Measurements from ENCODE around the gene BRD8.
"Not testable (repeated sequence)": the region's sequence is repeated elsewhere in the genome, so short reads cannot be mapped to it uniquely, and the experiment has no call there.

Gene BRD8

GRCh38 chr5:138159666-138160065 is 18.8 kb downstream of the BRD8 start:
- DNase-seq (ENCODE audit: low read depth in 2 of 2) = no peak

- DNase-seq (ENCODE audit: low read depth in 2 of 2) = no peak
These were observed 20.8 kb downstream of the BRD8 start for GRCh38 chr5:138157626-138158025.

GRCh38 chr5:138155977-138156376 is 22.5 kb downstream of the BRD8 start:
- not testable (repeated sequence) for DNase-seq (ENCODE audit: low read depth in 2 of 2)

GRCh38 chr5:138149530-138149929 is 28.9 kb downstream of the BRD8 start:
- no peak for DNase-seq (ENCODE audit: low read depth in 2 of 2)

- no peak for DNase-seq (ENCODE audit: low read depth in 2 of 2)
These were observed 29.6 kb downstream of the BRD8 start for GRCh38 chr5:138148811-138149210.

- not testable (repeated sequence) for DNase-seq (ENCODE audit: low read depth in 2 of 2)
These were observed 34.9 kb downstream of the BRD8 start for GRCh38 chr5:138143578-138143977.

GRCh38 chr5:138141734-138142133 is 36.7 kb downstream of the BRD8 start:
- no peak for DNase-seq (ENCODE audit: low read depth in 2 of 2)

- no peak for DNase-seq (ENCODE audit: low read depth in 2 of 2)
These were observed 38.2 kb downstream of the BRD8 start for GRCh38 chr5:138140268-138140667.

- DNase-seq (ENCODE audit: low read depth in 2 of 2) = no peak
These were observed 38.7 kb downstream of the BRD8 start for GRCh38 chr5:138139781-138140090.

- DNase-seq (ENCODE audit: low read depth in 2 of 2) = no peak
These were observed 39.3 kb downstream of the BRD8 start, which contains the start of gene NME5 for GRCh38 chr5:138138949-138139780. Gene NME5, minus strand, starts transcription at chr5:138139428. Its CDS starts 648 bp downstream, at chr5:138138780.

- DNase-seq (ENCODE audit: low read depth in 2 of 2) = no peak
These were observed 45.9 kb downstream of the BRD8 start for GRCh38 chr5:138132543-138132942.

GRCh38 chr5:138129347-138129746 is 49.1 kb downstream of the BRD8 start:
- DNase-seq (ENCODE audit: low read depth in 2 of 2) = no peak

GRCh38 chr5:138128334-138128733 is 50.1 kb downstream of the BRD8 start:
- DNase-seq (ENCODE audit: low read depth in 2 of 2) = no peak

GRCh38 chr5:138115254-138115653 is 63.2 kb downstream of the BRD8 start:
- no peak for DNase-seq (ENCODE audit: low read depth in 2 of 2)

- no peak for DNase-seq (ENCODE audit: low read depth in 2 of 2)
These were observed 66.5 kb downstream of the BRD8 start for GRCh38 chr5:138111937-138112336.

GRCh38 chr5:138111181-138111580 is 67.2 kb downstream of the BRD8 start:
- DNase-seq (ENCODE audit: low read depth in 2 of 2) = no peak

GRCh38 chr5:138110266-138110963 is 68.0 kb downstream of the BRD8 start:
- no peak for DNase-seq (ENCODE audit: low read depth in 2 of 2)

GRCh38 chr5:138109463-138110265 is 68.8 kb downstream of the BRD8 start:
- DNase-seq (ENCODE audit: low read depth in 2 of 2) = no peak

GRCh38 chr5:138107213-138107612 is 71.2 kb downstream of the BRD8 start:
- DNase-seq (ENCODE audit: low read depth in 2 of 2) = no peak

GRCh38 chr5:138105709-138106108 is 72.7 kb downstream of the BRD8 start:
- DNase-seq (ENCODE audit: low read depth in 2 of 2) = no peak

- no peak for DNase-seq (ENCODE audit: low read depth in 2 of 2)
These were observed 75.2 kb downstream of the BRD8 start for GRCh38 chr5:138103319-138103637.

- DNase-seq (ENCODE audit: low read depth in 2 of 2) = no peak
These were observed 75.7 kb downstream of the BRD8 start for GRCh38 chr5:138102454-138103318.

All from stimulated activated CD4-positive, alpha-beta T cell treated with anti-CD3 and anti-CD28 coated beads, Interleukin-15, amount 100 ng/mL, for 48 hours (primary cell).